Measurements from ENCODE around the gene SDC1. TPM values are rescaled to one million over a fixed set of nuclear protein-coding genes. Genes with fewer than 3 reads are reported as not detected.

Gene SDC1
- total RNA-seq, 1 donor from 2014 or later = 184 TPM

GRCh38 chr2:20213651-20214565 lies 11.0 kb downstream of the SDC1 start:
- peaks cover 77% of the 10 kb centered on the region for H3K4me1 ChIP-seq
- peak overlapping the region; percentile 86 for H3K27ac ChIP-seq
- no peak for TF ChIP-seq POLR2AphosphoS5 (IDR thresholded peaks at IDR 0.05; ENCODE audit: insufficient read depth in 1 of 2, low read depth in 1 of 2)
- TF ChIP-seq CTCF (IDR thresholded peaks at IDR 0.05) = no peak
- TF ChIP-seq POLR2A (IDR thresholded peaks at IDR 0.05) = no peak
- no peak for DNase-seq (ENCODE audit: extremely low spot score in 2 of 2)
- no peak overlapping the region for H3K4me3 ChIP-seq
- H3K36me3 ChIP-seq = no peaks in the 10 kb centered on the region
- intact Hi-C loops (cut with DNase I) = no loop called here
- no peaks in the 10 kb centered on the region for H3K27me3 ChIP-seq
- no peaks in the 10 kb centered on the region for H3K9me3 ChIP-seq

GRCh38 chr2:20212871-20213503 lies 11.9 kb downstream of the SDC1 start:
- H3K27me3 ChIP-seq = no peaks in the 10 kb centered on the region
- peak overlapping the region; percentile 86 for H3K27ac ChIP-seq
- H3K4me1 ChIP-seq = peaks cover 78% of the 10 kb centered on the region
- TF ChIP-seq POLR2A (IDR thresholded peaks at IDR 0.05) (no peak), POLR2AphosphoS5 (IDR thresholded peaks at IDR 0.05; ENCODE audit: insufficient read depth in 1 of 2, low read depth in 1 of 2) (peak in 1 of 2 donors; percentile 34)
- H3K36me3 ChIP-seq = no peaks in the 10 kb centered on the region
- H3K4me3 ChIP-seq = peak overlapping the region in 1 of 2 donors; percentile 7
- DNase-seq (ENCODE audit: extremely low spot score in 2 of 2) = no peak
- no peaks in the 10 kb centered on the region for H3K9me3 ChIP-seq
- intact Hi-C loops (cut with DNase I) = no loop called here

- peak overlapping the region in 1 of 2 donors; percentile 7 for H3K4me3 ChIP-seq
- peak overlapping the region; percentile 86 for H3K27ac ChIP-seq
- H3K9me3 ChIP-seq = no peaks in the 10 kb centered on the region
- intact Hi-C loops (cut with DNase I) = no loop called here
- peaks cover 81% of the 10 kb centered on the region for H3K4me1 ChIP-seq
- DNase-seq (ENCODE audit: extremely low spot score in 2 of 2) = no peak
- TF ChIP-seq POLR2AphosphoS5 (IDR thresholded peaks at IDR 0.05; ENCODE audit: insufficient read depth in 1 of 2, low read depth in 1 of 2) (peak in 1 of 2 donors; percentile 17), POLR2A (IDR thresholded peaks at IDR 0.05) (no peak)
- no peaks in the 10 kb centered on the region for H3K27me3 ChIP-seq
- H3K36me3 ChIP-seq = no peaks in the 10 kb centered on the region
Observed at GRCh38 chr2:20212459-20212870, 12.5 kb downstream of the SDC1 start.

GRCh38 chr2:20211860-20212458 lies 13.0 kb downstream of the SDC1 start:
- no peaks in the 10 kb centered on the region for H3K9me3 ChIP-seq
- no peaks in the 10 kb centered on the region for H3K36me3 ChIP-seq
- no peak for DNase-seq (ENCODE audit: extremely low spot score in 2 of 2)
- peak overlapping the region; percentile 86 for H3K27ac ChIP-seq
- H3K4me1 ChIP-seq = peaks cover 81% of the 10 kb centered on the region
- H3K4me3 ChIP-seq = no peak overlapping the region
- intact Hi-C loops (cut with DNase I) = no loop called here
- H3K27me3 ChIP-seq = no peaks in the 10 kb centered on the region
- TF ChIP-seq POLR2A (IDR thresholded peaks at IDR 0.05) (no peak), CTCF (IDR thresholded peaks at IDR 0.05) (no peak), POLR2AphosphoS5 (IDR thresholded peaks at IDR 0.05; ENCODE audit: insufficient read depth in 1 of 2, low read depth in 1 of 2) (no peak)

- H3K4me3 ChIP-seq = no peak overlapping the region
- TF ChIP-seq CTCF (IDR thresholded peaks at IDR 0.05) (no peak), POLR2AphosphoS5 (IDR thresholded peaks at IDR 0.05; ENCODE audit: insufficient read depth in 1 of 2, low read depth in 1 of 2) (no peak), POLR2A (IDR thresholded peaks at IDR 0.05) (no peak)
- peaks cover 82% of the 10 kb centered on the region for H3K4me1 ChIP-seq
- intact Hi-C loops (cut with DNase I) = no loop called here
- no peak for DNase-seq (ENCODE audit: extremely low spot score in 2 of 2)
- H3K36me3 ChIP-seq = no peaks in the 10 kb centered on the region
- H3K9me3 ChIP-seq = no peaks in the 10 kb centered on the region
- H3K27me3 ChIP-seq = no peaks in the 10 kb centered on the region
- peak overlapping the region; percentile 86 for H3K27ac ChIP-seq
Observed at GRCh38 chr2:20211420-20211819, 13.5 kb downstream of the SDC1 start.

Measured in vagina (tissue), 2 donors.